H9 (cell line): ENCODE measurements around the gene NRG3. TPM values are rescaled to one million over a fixed set of nuclear protein-coding genes. Genes with fewer than 3 reads are reported as not detected.

Source experiments
- DNase-seq: peaks from one replicate; pipeline ENCODE4 v3.0.0-alpha.2; 2017
- H2AFZ ChIP-seq: one replicate; pipeline ENCODE4 v1.6.1; 2013; ENCODE audit warnings: mild to moderate bottlenecking, low read length, control low read depth, moderate library complexity
- H2AK5ac ChIP-seq: 2 replicates; pipeline ENCODE4 v1.6.1; 2013; ENCODE audit warnings: low read length, control low read depth, mixed read lengths; ENCODE audit not compliant: insufficient read length
- H2BK120ac ChIP-seq: one replicate; pipeline ENCODE4 v1.6.1; 2013; ENCODE audit warnings: low read depth, mild to moderate bottlenecking, low read length, control low read depth, inconsistent platforms; ENCODE audit not compliant: poor library complexity, severe bottlenecking
- H2BK12ac ChIP-seq: 2 replicates; pipeline ENCODE4 v1.6.1; 2013; ENCODE audit warnings: low read length, control low read depth, mixed read lengths, low read depth; ENCODE audit not compliant: insufficient read length
- H2BK15ac ChIP-seq: 2 replicates; pipeline ENCODE4 v1.6.1; 2013; ENCODE audit warnings: low read depth, low read length, control low read depth
- H2BK20ac ChIP-seq: one replicate; pipeline ENCODE4 v1.6.1; 2013; ENCODE audit warnings: low read depth, mild to moderate bottlenecking, low read length, control low read depth, inconsistent platforms; ENCODE audit not compliant: poor library complexity, severe bottlenecking
- H2BK5ac ChIP-seq: 2 replicates; pipeline ENCODE4 v1.6.1; 2013; ENCODE audit warnings: low read length, control low read depth, mixed read lengths; ENCODE audit not compliant: insufficient read length
- H3K14ac ChIP-seq: 2 replicates; pipeline ENCODE4 v1.6.1; 2013; ENCODE audit warnings: low read length, control low read depth; ENCODE audit not compliant: insufficient read depth
- H3K18ac ChIP-seq: 2 replicates; pipeline ENCODE4 v1.6.1; 2013; ENCODE audit warnings: low read depth, mild to moderate bottlenecking, mixed read lengths, low read length, control low read depth; ENCODE audit not compliant: insufficient read length
- H3K23ac ChIP-seq: 2 replicates; pipeline ENCODE4 v1.6.1; 2013; ENCODE audit warnings: low read length, control low read depth, mixed read lengths, low read depth; ENCODE audit not compliant: insufficient read length
- H3K23me2 ChIP-seq: 2 replicates; pipeline ENCODE4 v1.6.1; 2013; ENCODE audit warnings: low read depth, mild to moderate bottlenecking, mixed read lengths, low read length, control low read depth; ENCODE audit not compliant: insufficient read length, poor library complexity, severe bottlenecking
- H3K27ac ChIP-seq: 2 replicates; pipeline ENCODE4 v1.5.1; 2013; ENCODE audit warnings: low read length, control low read depth, mixed read lengths, low read depth; ENCODE audit not compliant: insufficient read length
- H3K27me3 ChIP-seq: 2 replicates; pipeline ENCODE4 v1.6.1; 2013; ENCODE audit warnings: low read length, control low read depth, inconsistent platforms; ENCODE audit not compliant: insufficient read depth
- H3K4ac ChIP-seq: 2 replicates; pipeline ENCODE4 v1.6.1; 2013; ENCODE audit warnings: low read depth, mild to moderate bottlenecking, control low read depth, inconsistent platforms, low read length, moderate library complexity
- H3K4me1 ChIP-seq: 2 replicates; pipeline ENCODE4 v1.6.1; 2013; ENCODE audit warnings: low read length, control low read depth, inconsistent platforms; ENCODE audit not compliant: insufficient read depth
- H3K4me2 ChIP-seq: 2 replicates; pipeline ENCODE4 v1.6.1; 2013; ENCODE audit warnings: low read length, control low read depth, mixed read lengths; ENCODE audit not compliant: insufficient read length, insufficient read depth
- H3K56ac ChIP-seq: 2 replicates; pipeline ENCODE4 v1.6.1; 2013; ENCODE audit warnings: low read depth, mild to moderate bottlenecking, mixed read lengths, low read length, control low read depth; ENCODE audit not compliant: insufficient read length
- H3K79me1 ChIP-seq: 2 replicates; pipeline ENCODE4 v1.6.1; 2013; ENCODE audit warnings: low read depth, mild to moderate bottlenecking, moderate library complexity, low read length, control low read depth, inconsistent platforms; ENCODE audit not compliant: insufficient read depth, poor library complexity, severe bottlenecking
- H3K79me2 ChIP-seq: 2 replicates; pipeline ENCODE4 v1.6.1; 2013; ENCODE audit warnings: low read length, control low read depth, inconsistent platforms; ENCODE audit not compliant: insufficient read depth
- H3K9ac ChIP-seq: 2 replicates; pipeline ENCODE4 v1.6.1; 2013; ENCODE audit warnings: low read length, control low read depth, mixed read lengths; ENCODE audit not compliant: insufficient read length; ENCODE audit errors: extremely low read depth
- H3K9me3 ChIP-seq: one replicate; pipeline ENCODE4 v1.6.1; 2013; ENCODE audit warnings: low read depth, low read length, inconsistent platforms; ENCODE audit not compliant: control insufficient read depth
- H3T11ph ChIP-seq: one replicate; pipeline ENCODE4 v1.6.1; 2013; ENCODE audit warnings: mild to moderate bottlenecking, low read length, control low read depth, inconsistent platforms
- H4K20me1 ChIP-seq: one replicate; pipeline ENCODE4 v1.6.1; 2013; ENCODE audit not compliant: control insufficient read depth, insufficient read length, insufficient read depth
- H4K5ac ChIP-seq: 2 replicates; pipeline ENCODE4 v1.6.1; 2013; ENCODE audit warnings: low read depth, mild to moderate bottlenecking, mixed read lengths, low read length, control low read depth; ENCODE audit not compliant: insufficient read length
- H4K8ac ChIP-seq: replicated peaks from 2 replicates; pipeline ENCODE4 v1.6.1; 2013; ENCODE audit warnings: low read length, control low read depth, mixed read lengths, low read depth; ENCODE audit not compliant: insufficient read length
- H4K91ac ChIP-seq: 2 replicates; pipeline ENCODE4 v1.6.1; 2013; ENCODE audit warnings: low read depth, mild to moderate bottlenecking, moderate library complexity, mixed read lengths, low read length, control low read depth; ENCODE audit not compliant: insufficient read length
- H3K27ac Mint-ChIP-seq, 3 experiments: 2 replicates in 2 of 3; 3 replicates in 1 of 3; pipeline ENCODE4 v1.8.0; 2020 to 2021; ENCODE audit warnings: mixed read lengths in 3 of 3, mild to moderate bottlenecking in 1 of 3, moderate library complexity in 1 of 3
- H3K27me3 Mint-ChIP-seq: 2 replicates; pipeline ENCODE4 v1.8.0; 2021; ENCODE audit warnings: low read depth, mild to moderate bottlenecking, moderate library complexity, mixed read lengths
- H3K36me3 Mint-ChIP-seq, 3 experiments: 2 replicates in 2 of 3; 3 replicates in 1 of 3; pipeline ENCODE4 v1.8.0; 2020 to 2021; ENCODE audit warnings: low read depth in 3 of 3, mixed read lengths in 3 of 3; ENCODE audit not compliant: insufficient read depth in 1 of 3
- H3K4me1 Mint-ChIP-seq, 2 experiments: 2 replicates each; pipeline ENCODE4 v1.8.0; 2020; ENCODE audit warnings: mixed read lengths in 2 of 2
- H3K4me3 Mint-ChIP-seq, 2 experiments: 2 replicates in 1 of 2; 3 replicates in 1 of 2; pipeline ENCODE4 v1.8.0; 2020 to 2021; ENCODE audit warnings: mild to moderate bottlenecking in 2 of 2, mixed read lengths in 2 of 2, moderate library complexity in 1 of 2
- H3K9me3 Mint-ChIP-seq, 2 experiments: 2 replicates in 1 of 2; 3 replicates in 1 of 2; pipeline ENCODE4 v1.8.0; 2020; ENCODE audit warnings: mild to moderate bottlenecking in 2 of 2, mixed read lengths in 2 of 2, moderate library complexity in 1 of 2
- WGBS: extraction: QIAGEN DNeasy Blood & Tissue Kit; methylation state at CpG from one replicate; pipeline ENCODE4 v1.1.7; 2013; ENCODE audit warnings: missing lambda C conversion rate, low lambda C conversion rate, mixed read lengths; ENCODE audit not compliant: insufficient read length; ENCODE audit errors: extremely low coverage; 5-methylcytosine and 5-hydroxymethylcytosine counted together
- total RNA-seq: library from RNA; stranded (reverse); gene quantifications from 2 replicates; pipeline ENCODE4 v1.2.1, GENCODE V29; 2021
- TF ChIP-seq, protein P1 (sequence below): fragments of 200-600 bp; sonication (generic); conservative IDR thresholded peaks from 3 replicates; pipeline ENCODE4 v1.8.0; 2021; ENCODE audit warnings: antibody characterized with exemption, mild to moderate bottlenecking

NRG3 gene
- total RNA-seq, 1 experiment from 2014 or later: 1.6 TPM

DNA sequence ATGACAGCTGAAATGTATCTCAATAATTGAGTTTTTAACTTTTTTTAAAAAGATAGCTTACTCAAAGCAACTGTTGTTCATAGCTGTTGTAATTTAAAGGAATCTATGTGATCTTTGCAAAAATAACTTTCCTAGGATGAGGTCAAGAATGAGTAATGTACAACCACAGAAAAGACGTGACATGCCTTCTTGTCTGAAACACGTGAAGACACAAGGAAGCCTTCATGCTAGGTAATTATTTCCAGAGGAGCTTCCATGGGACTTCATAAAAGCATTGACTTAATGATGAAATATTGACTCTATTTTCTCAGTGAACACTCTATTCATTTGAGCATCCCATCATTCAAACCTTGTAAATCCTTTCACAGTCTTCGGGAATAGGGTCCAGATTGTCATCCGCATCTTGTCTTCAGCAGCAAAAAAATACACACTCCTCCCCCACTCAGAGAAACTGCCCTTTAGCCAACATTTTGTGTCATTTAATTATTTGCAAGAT, 528.0 kb downstream of the NRG3 start:
- no peak overlapping the region for H4K5ac ChIP-seq
- peaks cover 11 to 12% of the 10 kb centered on the region in 2 experiments for H3K4me1 Mint-ChIP-seq
- no peak overlapping the region for H3K56ac ChIP-seq
- H2BK12ac ChIP-seq: no peak overlapping the region
- H3K79me1 ChIP-seq: no peaks in the 10 kb centered on the region
- H3T11ph ChIP-seq: no peak overlapping the region
- no peak overlapping the region for H3K9ac ChIP-seq
- TF ChIP-seq, protein P1, sequence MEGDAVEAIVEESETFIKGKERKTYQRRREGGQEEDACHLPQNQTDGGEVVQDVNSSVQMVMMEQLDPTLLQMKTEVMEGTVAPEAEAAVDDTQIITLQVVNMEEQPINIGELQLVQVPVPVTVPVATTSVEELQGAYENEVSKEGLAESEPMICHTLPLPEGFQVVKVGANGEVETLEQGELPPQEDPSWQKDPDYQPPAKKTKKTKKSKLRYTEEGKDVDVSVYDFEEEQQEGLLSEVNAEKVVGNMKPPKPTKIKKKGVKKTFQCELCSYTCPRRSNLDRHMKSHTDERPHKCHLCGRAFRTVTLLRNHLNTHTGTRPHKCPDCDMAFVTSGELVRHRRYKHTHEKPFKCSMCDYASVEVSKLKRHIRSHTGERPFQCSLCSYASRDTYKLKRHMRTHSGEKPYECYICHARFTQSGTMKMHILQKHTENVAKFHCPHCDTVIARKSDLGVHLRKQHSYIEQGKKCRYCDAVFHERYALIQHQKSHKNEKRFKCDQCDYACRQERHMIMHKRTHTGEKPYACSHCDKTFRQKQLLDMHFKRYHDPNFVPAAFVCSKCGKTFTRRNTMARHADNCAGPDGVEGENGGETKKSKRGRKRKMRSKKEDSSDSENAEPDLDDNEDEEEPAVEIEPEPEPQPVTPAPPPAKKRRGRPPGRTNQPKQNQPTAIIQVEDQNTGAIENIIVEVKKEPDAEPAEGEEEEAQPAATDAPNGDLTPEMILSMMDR: no peak
- WGBS: no CpG with 5 or more reads among the region's 4 CpGs
- no peaks in the 10 kb centered on the region for H3K23me2 ChIP-seq
- no peak overlapping the region for H2BK120ac ChIP-seq
- H3K27me3 Mint-ChIP-seq: no peaks in the 10 kb centered on the region
- H3K27ac Mint-ChIP-seq: no peak overlapping the region
- no peak overlapping the region for H2AFZ ChIP-seq
- DNase-seq: no peak
- H3K36me3 Mint-ChIP-seq: no peaks in the 10 kb centered on the region
- no peaks in the 10 kb centered on the region for H3K79me2 ChIP-seq
- H2AK5ac ChIP-seq: no peak overlapping the region
- no peak overlapping the region for H2BK15ac ChIP-seq
- H2BK20ac ChIP-seq: no peak overlapping the region
- H4K20me1 ChIP-seq: no peaks in the 10 kb centered on the region
- no peaks in the 10 kb centered on the region for H3K9me3 Mint-ChIP-seq
- H3K4ac ChIP-seq: no peak overlapping the region
- H3K14ac ChIP-seq: no peak overlapping the region
- H3K9me3 ChIP-seq: no peaks in the 10 kb centered on the region
- no peak overlapping the region for H3K4me3 Mint-ChIP-seq
- no peaks in the 10 kb centered on the region for H3K27me3 ChIP-seq
- no peak overlapping the region for H3K23ac ChIP-seq
- no peak overlapping the region for H4K8ac ChIP-seq
- no peak overlapping the region for H3K4me2 ChIP-seq
- H3K18ac ChIP-seq: no peak overlapping the region
- no peak overlapping the region for H3K27ac ChIP-seq
- no peak overlapping the region for H4K91ac ChIP-seq
- no peak overlapping the region for H2BK5ac ChIP-seq
- no peaks in the 10 kb centered on the region; the same call in 1 of the 2 replicates for H3K4me1 ChIP-seq
